GM20000 (cell line): ENCODE results near the gene H3-3A.

ENCODE experiments used
- DNase-seq: peaks from one replicate; pipeline ENCODE4 v3.0.0; 2012; ENCODE audit warnings: low spot score
- TF ChIP-seq, protein P1 (sequence below): IDR thresholded peaks from 2 replicates; pipeline ENCODE4 v1.5.1; 2012; ENCODE audit warnings: mild to moderate bottlenecking, control low read depth; ENCODE audit errors: extremely low read depth, missing control alignments

H3-3A gene

GRCh38 chr1:226097866-226098625, 35.5 kb downstream of the H3-3A start:
- TF ChIP-seq, protein P1, sequence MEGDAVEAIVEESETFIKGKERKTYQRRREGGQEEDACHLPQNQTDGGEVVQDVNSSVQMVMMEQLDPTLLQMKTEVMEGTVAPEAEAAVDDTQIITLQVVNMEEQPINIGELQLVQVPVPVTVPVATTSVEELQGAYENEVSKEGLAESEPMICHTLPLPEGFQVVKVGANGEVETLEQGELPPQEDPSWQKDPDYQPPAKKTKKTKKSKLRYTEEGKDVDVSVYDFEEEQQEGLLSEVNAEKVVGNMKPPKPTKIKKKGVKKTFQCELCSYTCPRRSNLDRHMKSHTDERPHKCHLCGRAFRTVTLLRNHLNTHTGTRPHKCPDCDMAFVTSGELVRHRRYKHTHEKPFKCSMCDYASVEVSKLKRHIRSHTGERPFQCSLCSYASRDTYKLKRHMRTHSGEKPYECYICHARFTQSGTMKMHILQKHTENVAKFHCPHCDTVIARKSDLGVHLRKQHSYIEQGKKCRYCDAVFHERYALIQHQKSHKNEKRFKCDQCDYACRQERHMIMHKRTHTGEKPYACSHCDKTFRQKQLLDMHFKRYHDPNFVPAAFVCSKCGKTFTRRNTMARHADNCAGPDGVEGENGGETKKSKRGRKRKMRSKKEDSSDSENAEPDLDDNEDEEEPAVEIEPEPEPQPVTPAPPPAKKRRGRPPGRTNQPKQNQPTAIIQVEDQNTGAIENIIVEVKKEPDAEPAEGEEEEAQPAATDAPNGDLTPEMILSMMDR = no peak
- no peak for DNase-seq

DNA sequence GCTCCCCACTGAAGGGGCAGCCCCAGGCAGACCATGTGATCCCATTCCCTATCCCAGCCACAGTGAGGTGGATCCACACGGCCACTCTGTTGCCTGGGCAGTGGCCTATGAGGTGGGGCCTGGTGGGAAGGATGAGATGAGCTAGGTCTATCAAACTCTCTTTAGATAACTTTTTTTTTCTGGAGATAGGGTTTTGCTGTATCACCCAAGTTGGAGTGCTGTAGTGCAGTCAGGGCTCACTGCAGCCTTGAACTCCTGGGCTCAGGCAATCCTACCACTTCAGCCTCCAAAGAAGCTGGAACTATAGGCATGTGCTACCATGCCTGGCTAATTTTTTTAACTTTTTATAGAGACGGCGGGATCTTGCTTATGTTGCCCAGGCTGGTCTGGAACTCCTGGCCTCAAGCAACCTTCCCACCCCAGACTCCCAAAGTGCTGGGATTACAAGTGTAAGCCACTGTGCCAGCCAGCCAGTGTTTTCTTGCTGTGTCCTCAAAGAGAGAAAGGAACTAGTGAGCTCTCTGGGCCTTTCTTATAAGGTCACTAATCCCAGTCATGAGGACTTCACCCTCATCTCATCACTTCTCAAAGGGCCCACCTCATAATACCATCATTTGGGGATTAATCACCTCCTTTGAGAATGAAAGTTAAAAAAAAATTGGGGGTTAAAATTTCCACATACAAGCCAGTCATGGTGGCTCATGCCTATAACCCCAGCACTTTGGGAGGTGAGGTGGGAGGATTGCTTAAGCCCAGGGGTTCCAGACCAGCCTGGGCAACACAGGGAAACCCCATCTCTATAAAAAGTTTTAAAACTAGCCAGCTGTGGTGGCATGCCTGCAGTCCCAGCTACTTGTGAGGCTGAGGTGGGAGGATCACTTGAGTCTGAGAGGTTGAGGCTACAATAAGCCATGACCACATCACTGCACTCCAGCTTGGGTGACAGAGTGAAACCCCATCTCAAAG, 36.6 kb downstream of the H3-3A start:
- no peak for DNase-seq
- TF ChIP-seq, protein P1 = no peak

DNA sequence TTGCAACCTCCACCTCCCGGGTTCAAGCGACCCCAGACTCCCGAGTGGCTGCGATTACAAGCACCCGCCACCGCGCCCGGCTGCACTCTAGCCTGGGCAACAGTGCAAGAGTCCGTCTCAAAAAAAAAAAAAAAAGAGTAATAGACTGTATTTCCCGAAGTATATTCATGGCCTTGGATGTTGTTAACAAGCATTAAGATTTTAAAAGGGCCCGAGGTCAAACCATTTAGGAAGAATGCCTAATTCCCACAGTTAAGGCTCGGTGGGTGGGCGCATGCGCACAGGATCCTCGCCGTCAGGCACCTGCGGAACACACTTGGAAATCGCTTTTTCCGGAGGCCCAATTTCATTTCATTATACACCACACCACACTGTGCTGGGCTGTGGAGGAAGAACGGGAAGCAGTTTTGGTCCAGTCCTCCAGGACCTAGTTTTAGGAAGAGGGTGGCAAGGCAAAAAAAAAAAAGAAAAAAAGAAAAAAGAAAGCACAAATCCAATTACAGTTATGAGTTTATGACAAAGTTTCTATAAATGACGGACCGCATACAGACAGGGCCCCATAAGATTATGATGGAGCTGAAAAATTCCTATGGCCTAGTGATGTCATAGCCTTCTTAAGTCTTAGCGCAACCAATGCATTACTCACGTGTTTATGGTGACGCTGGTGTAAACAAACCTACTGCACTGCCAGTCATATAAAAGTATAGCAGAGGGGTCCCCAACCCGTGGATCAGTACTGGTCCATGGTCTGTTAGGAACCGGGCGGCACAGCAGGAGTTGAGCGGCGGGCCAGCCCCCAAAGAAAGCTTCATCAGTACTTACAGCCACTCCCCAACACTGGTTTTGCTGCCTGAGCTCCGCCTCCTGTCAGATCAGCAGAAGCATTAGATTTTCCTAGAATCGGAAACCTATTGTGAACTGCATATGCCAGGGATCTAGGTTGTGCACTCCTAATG, 38.2 kb downstream of the H3-3A start:
- peak; percentile 54 for DNase-seq
- TF ChIP-seq, protein P1 = no peak

GRCh38 chr1:226104671-226105121, 42.2 kb downstream of the H3-3A start:
- TF ChIP-seq, protein P1 = no peak
- no peak for DNase-seq

DNA sequence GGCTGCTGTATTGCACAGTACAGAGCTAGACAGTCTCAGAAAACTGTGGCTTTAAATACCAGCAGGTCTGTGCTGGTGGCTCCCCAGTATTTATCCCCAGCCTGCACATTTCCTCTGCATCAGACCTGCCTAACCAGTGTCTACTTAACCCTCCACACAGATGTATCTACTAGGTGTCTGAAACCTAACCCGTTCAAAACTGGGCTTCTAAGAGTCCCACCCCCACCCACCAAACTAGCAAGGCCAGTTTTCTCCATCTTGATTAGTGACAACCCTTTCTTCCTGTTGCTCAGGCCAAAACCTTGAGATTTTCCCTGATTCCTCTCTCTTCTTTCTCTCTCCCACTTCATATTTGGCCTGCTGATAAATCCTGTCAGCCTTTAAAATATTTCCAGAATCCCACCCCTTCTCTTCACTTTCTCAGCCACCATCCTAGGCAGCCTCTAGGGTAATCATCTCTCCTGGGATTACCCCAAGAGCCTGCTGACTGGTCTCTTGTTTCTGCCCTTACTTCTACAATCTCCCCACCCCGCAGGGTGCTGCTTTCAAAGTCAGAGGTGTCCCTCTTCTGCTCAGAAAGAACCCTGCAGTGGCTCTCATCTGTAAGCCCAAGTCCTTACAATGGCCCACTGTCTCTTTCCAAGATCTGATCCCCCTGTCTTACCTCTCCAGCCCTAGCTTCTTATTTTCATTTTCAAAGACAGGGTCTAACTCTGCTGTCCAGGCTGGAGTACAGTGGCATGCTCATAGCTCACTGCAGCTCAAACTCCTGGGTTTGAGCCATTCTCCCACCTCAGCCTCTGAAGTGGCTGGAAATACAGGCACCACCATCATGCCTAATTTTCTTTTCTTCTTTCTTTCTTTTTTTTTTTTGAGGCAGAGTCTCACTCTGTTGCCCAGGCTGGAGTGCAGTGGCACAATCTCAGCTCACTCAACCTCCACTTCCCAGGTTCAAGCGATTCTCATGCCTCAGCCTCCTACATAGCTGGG, 45.2 kb downstream of the H3-3A start:
- DNase-seq = peak; percentile 59
- TF ChIP-seq, protein P1 = peak; percentile 33
